Measurements from ENCODE around the gene RGS5.

RGS5 gene

GRCh38 chr1:163170975-163171676 lies 31.6 kb downstream of the RGS5 start:
- no peaks in the 10 kb centered on the region for H3K9me3 ChIP-seq (ENCODE audit: severe bottlenecking)
- no peak overlapping the region for H3K27ac ChIP-seq
- TF ChIP-seq CTCF (IDR thresholded peaks at IDR 0.05; ENCODE audit: low read depth, low read length): peak; percentile 71
- H3K27me3 ChIP-seq (ENCODE audit: insufficient read depth, low read depth, severe bottlenecking): no peaks in the 10 kb centered on the region
- DNase-seq: peak; percentile 32
- no peak overlapping the region for H3K4me3 ChIP-seq (ENCODE audit: low read depth, low read length)
- H3K36me3 ChIP-seq: no peaks in the 10 kb centered on the region

- H3K27ac ChIP-seq: no peak overlapping the region
- no peaks in the 10 kb centered on the region for H3K36me3 ChIP-seq
- no peak overlapping the region for H3K4me3 ChIP-seq (ENCODE audit: low read depth, low read length)
- no peak for DNase-seq
- H3K9me3 ChIP-seq (ENCODE audit: severe bottlenecking): no peaks in the 10 kb centered on the region
- no peaks in the 10 kb centered on the region for H3K27me3 ChIP-seq (ENCODE audit: insufficient read depth, low read depth, severe bottlenecking)
- no peak for TF ChIP-seq CTCF (IDR thresholded peaks at IDR 0.05; ENCODE audit: low read depth, low read length)
These were observed 32.4 kb downstream of the RGS5 start for GRCh38 chr1:163170331-163170730.

GRCh38 chr1:163169553-163169952 lies 33.2 kb downstream of the RGS5 start:
- no peak overlapping the region for H3K4me3 ChIP-seq (ENCODE audit: low read depth, low read length)
- no peak for DNase-seq
- no peaks in the 10 kb centered on the region for H3K9me3 ChIP-seq (ENCODE audit: severe bottlenecking)
- TF ChIP-seq CTCF (IDR thresholded peaks at IDR 0.05; ENCODE audit: low read depth, low read length): no peak
- H3K27me3 ChIP-seq (ENCODE audit: insufficient read depth, low read depth, severe bottlenecking): no peaks in the 10 kb centered on the region
- no peaks in the 10 kb centered on the region for H3K36me3 ChIP-seq
- H3K27ac ChIP-seq: no peak overlapping the region

- Histone ChIP-seq H3K4me3 (ENCODE audit: low read depth, low read length) (no peak overlapping the region), H3K36me3 (no peaks in the 10 kb centered on the region), H3K9me3 (ENCODE audit: severe bottlenecking) (no peaks in the 10 kb centered on the region), H3K27ac (no peak overlapping the region), H3K27me3 (ENCODE audit: insufficient read depth, low read depth, severe bottlenecking) (no peaks in the 10 kb centered on the region)
- DNase-seq: no peak
- TF ChIP-seq CTCF (IDR thresholded peaks at IDR 0.05; ENCODE audit: low read depth, low read length): no peak
These were observed 34.7 kb downstream of the RGS5 start for GRCh38 chr1:163168053-163168452.

- no peak for DNase-seq
- TF ChIP-seq CTCF (IDR thresholded peaks at IDR 0.05; ENCODE audit: low read depth, low read length): no peak
- no peaks in the 10 kb centered on the region for H3K9me3 ChIP-seq (ENCODE audit: severe bottlenecking)
- H3K27me3 ChIP-seq (ENCODE audit: insufficient read depth, low read depth, severe bottlenecking): no peaks in the 10 kb centered on the region
- H3K4me3 ChIP-seq (ENCODE audit: low read depth, low read length): no peak overlapping the region
- H3K36me3 ChIP-seq: no peaks in the 10 kb centered on the region
- H3K27ac ChIP-seq: no peak overlapping the region
These were observed 35.7 kb downstream of the RGS5 start for GRCh38 chr1:163166886-163167555.

All from WERI-Rb-1 (cell line).